ENCODE measurements around the gene PARS2. TPM values are rescaled to one million over a fixed set of nuclear protein-coding genes. Genes with fewer than 3 reads are reported as not detected.

The PARS2 gene
- total RNA-seq, 4 donors from 2014 or later = 2.2 to 6.4 (median 5.6) TPM

GRCh38 chr1:54782588-54782987 lies 18.3 kb upstream of the PARS2 start:
- Histone ChIP-seq H3K27ac (no peak overlapping the region), H3K27me3 (peaks cover 47% of the 10 kb centered on the region), H3K4me1 (peaks cover 0 to 8% (median 0%) of the 10 kb centered on the region in 3 donors), H3K4me3 (no peak overlapping the region), H3K9me3 (no peaks in the 10 kb centered on the region), H3K36me3 (no peaks in the 10 kb centered on the region)
- 25 to 82% methylated on average over 1 to 2 of the region's 2 CpGs for whole genome bisulfite sequencing, 2 donors (ENCODE audit: low coverage in 1 of 2)
- TF ChIP-seq CTCF (IDR thresholded peaks at IDR 0.05) = no peak
- no peak for TF ChIP-seq EP300 (IDR thresholded peaks at IDR 0.05)
- TF ChIP-seq POLR2AphosphoS5 (IDR thresholded peaks at IDR 0.05) = no peak
- no peak for TF ChIP-seq POLR2A (IDR thresholded peaks at IDR 0.05)
- ATAC-seq = no peak

- Histone ChIP-seq H3K9me3 (no peaks in the 10 kb centered on the region), H3K27me3 (peaks cover 42% of the 10 kb centered on the region), H3K36me3 (no peaks in the 10 kb centered on the region), H3K4me3 (no peak overlapping the region), H3K27ac (no peak overlapping the region), H3K4me1 (peaks cover 0 to 8% (median 0%) of the 10 kb centered on the region in 3 donors)
- no peak for ATAC-seq
- WGBS, 2 donors (ENCODE audit: low coverage in 1 of 2) = 50 to 69% methylated on average over 2 of the region's 6 CpGs
- TF ChIP-seq EP300 (IDR thresholded peaks at IDR 0.05) (no peak), POLR2A (IDR thresholded peaks at IDR 0.05) (no peak), POLR2AphosphoS5 (IDR thresholded peaks at IDR 0.05) (no peak), CTCF (IDR thresholded peaks at IDR 0.05) (no peak)
These were observed 17.8 kb upstream of the PARS2 start for GRCh38 chr1:54782156-54782555.

GRCh38 chr1:54781023-54781723 lies 16.9 kb upstream of the PARS2 start:
- H3K9me3 ChIP-seq = no peaks in the 10 kb centered on the region
- no peak overlapping the region for H3K27ac ChIP-seq
- H3K27me3 ChIP-seq = peaks cover 34% of the 10 kb centered on the region
- H3K4me3 ChIP-seq = no peak overlapping the region
- peaks cover 0 to 8% (median 0%) of the 10 kb centered on the region in 3 donors for H3K4me1 ChIP-seq
- TF ChIP-seq CTCF (IDR thresholded peaks at IDR 0.05) (no peak), POLR2A (IDR thresholded peaks at IDR 0.05) (no peak), EP300 (IDR thresholded peaks at IDR 0.05) (no peak), POLR2AphosphoS5 (IDR thresholded peaks at IDR 0.05) (no peak)
- H3K36me3 ChIP-seq = no peaks in the 10 kb centered on the region
- 4% methylated on average over 4 of the region's 74 CpGs; no CpG with 5 or more reads in 1 of the 2 donors for WGBS, 2 donors (ENCODE audit: low coverage in 1 of 2)
- no peak for ATAC-seq

- peaks cover 0 to 8% (median 0%) of the 10 kb centered on the region in 3 donors for H3K4me1 ChIP-seq
- WGBS, 2 donors (ENCODE audit: low coverage in 1 of 2) = 41% methylated on average over 4 of the region's 4 CpGs; no CpG with 5 or more reads in 1 of the 2 donors
These were observed 13.1 kb upstream of the PARS2 start for GRCh38 chr1:54777431-54777830.

More at GRCh38 chr1:54777431-54777830, 13.1 kb upstream of the PARS2 start:
- no peak overlapping the region for H3K27ac ChIP-seq
- H3K27me3 ChIP-seq = peaks cover 35% of the 10 kb centered on the region
- TF ChIP-seq CTCF (IDR thresholded peaks at IDR 0.05) (no peak), POLR2AphosphoS5 (IDR thresholded peaks at IDR 0.05) (peak; percentile 38)
- no peaks in the 10 kb centered on the region for H3K9me3 ChIP-seq
- ATAC-seq = no peak
- H3K36me3 ChIP-seq = no peaks in the 10 kb centered on the region
- H3K4me3 ChIP-seq = no peak overlapping the region
